HepG2 (cell line): Measurements from ENCODE around the gene GTPBP6. TPM values are rescaled to one million over a fixed set of nuclear protein-coding genes. Genes with fewer than 3 reads are reported as not detected.

Experiments used
- EED ChIP-seq: sonication (generic); formaldehyde crosslinking; IDR thresholded peaks from 2 replicates; pipeline ENCODE4 v1.5.0; 2020; ENCODE audit warnings: mild to moderate bottlenecking, missing genetic modification reagents
- ERF ChIP-seq: IDR thresholded peaks from 2 replicates; pipeline ENCODE4 v1.6.1; 2018; ENCODE audit warnings: missing biosample characterization, missing genetic modification reagents
- ETS1 ChIP-seq: sonication (generic); formaldehyde crosslinking; IDR thresholded peaks from 2 replicates; pipeline ENCODE4 v1.4.0; 2020; ENCODE audit warnings: missing genetic modification reagents
- FOXJ3 ChIP-seq: sonication (generic); formaldehyde crosslinking; IDR thresholded peaks from 2 replicates; pipeline ENCODE4 v1.4.0; 2020; ENCODE audit warnings: missing genetic modification reagents, mild to moderate bottlenecking, borderline replicate concordance
- HNRNPK ChIP-seq: fragments of 200-400 bp; formaldehyde crosslinking; IDR thresholded peaks from 2 replicates; pipeline ENCODE4 v1.6.1; 2018; ENCODE audit warnings: low read length, low read depth, moderate library complexity, mild to moderate bottlenecking; ENCODE audit not compliant: poor library complexity, severe bottlenecking
- KAT7 ChIP-seq: IDR thresholded peaks from 2 replicates; pipeline ENCODE4 v1.6.1; 2018; ENCODE audit warnings: borderline replicate concordance, missing compliant biosample characterization
- KDM5B ChIP-seq: sonication (generic); formaldehyde crosslinking; IDR thresholded peaks from 2 replicates; pipeline ENCODE4 v1.4.0; 2020; ENCODE audit warnings: missing genetic modification reagents, mild to moderate bottlenecking, borderline replicate concordance
- KLF16 ChIP-seq, 2 experiments: sonication (generic) in 1 of 2; formaldehyde crosslinking in 1 of 2; IDR thresholded peaks; 2 replicates each; pipeline versions ENCODE4 v1.6.1 to v1.8.0; 2016 to 2023; ENCODE audit warnings: missing genetic modification reagents in 2 of 2, missing compliant biosample characterization in 1 of 2
- MED1 ChIP-seq: sonication (generic); formaldehyde crosslinking; IDR thresholded peaks from 2 replicates; pipeline ENCODE4 v1.4.0; 2020; ENCODE audit warnings: missing genetic modification reagents
- PRMT3 ChIP-seq: sonication (generic); formaldehyde crosslinking; IDR thresholded peaks from 2 replicates; pipeline ENCODE4 v1.8.1; 2022; ENCODE audit warnings: low read depth, mild to moderate bottlenecking, moderate library complexity, missing genetic modification reagents, borderline replicate concordance
- SAFB2 ChIP-seq: sonication (generic); formaldehyde crosslinking; IDR thresholded peaks from 2 replicates; pipeline ENCODE4 v1.5.1; 2020; ENCODE audit warnings: missing genetic modification reagents, low read depth, mild to moderate bottlenecking, borderline replicate concordance
- SMC3 ChIP-seq: IDR thresholded peaks from 2 replicates; pipeline ENCODE4 v1.6.1; 2011; ENCODE audit warnings: low read length, improper control_type of control experiment
- SPEN ChIP-seq: sonication (generic); formaldehyde crosslinking; IDR thresholded peaks from 2 replicates; pipeline ENCODE4 v1.5.1; 2020; ENCODE audit warnings: low read depth, mild to moderate bottlenecking, missing genetic modification reagents
- STAT5B ChIP-seq: sonication (generic); formaldehyde crosslinking; IDR thresholded peaks from 2 replicates; pipeline ENCODE4 v1.4.0; 2020; ENCODE audit warnings: missing genetic modification reagents
- TEAD2 ChIP-seq: sonication (generic); formaldehyde crosslinking; IDR thresholded peaks from 2 replicates; pipeline ENCODE4 v1.9.0; 2021; ENCODE audit warnings: missing genetic modification reagents
- TGIF2 ChIP-seq: IDR thresholded peaks from 2 replicates; pipeline ENCODE4 v1.6.1; 2016; ENCODE audit warnings: control low read depth, missing compliant biosample characterization
- ZBTB43 ChIP-seq: sonication (generic); formaldehyde crosslinking; conservative IDR thresholded peaks from 2 replicates; pipeline ENCODE4 v1.4.0; 2020; ENCODE audit warnings: missing genetic modification reagents
- ZFP82 ChIP-seq: sonication (generic); formaldehyde crosslinking; IDR thresholded peaks from 2 replicates; pipeline ENCODE4 v1.5.1; 2020; ENCODE audit warnings: mild to moderate bottlenecking, missing genetic modification reagents, borderline replicate concordance
- ZNF121 ChIP-seq: sonication (generic); formaldehyde crosslinking; IDR thresholded peaks from 2 replicates; pipeline ENCODE4 v1.5.0; 2020; ENCODE audit warnings: mild to moderate bottlenecking, missing genetic modification reagents
- ZNF33B ChIP-seq: sonication (generic); formaldehyde crosslinking; IDR thresholded peaks from 2 replicates; pipeline ENCODE4 v1.5.1; 2020; ENCODE audit warnings: mild to moderate bottlenecking, missing genetic modification reagents
- ZNF530 ChIP-seq: sonication (generic); formaldehyde crosslinking; IDR thresholded peaks from 2 replicates; pipeline ENCODE4 v1.5.0; 2020; ENCODE audit warnings: low read depth, mild to moderate bottlenecking, missing genetic modification reagents
- ZNF546 ChIP-seq: sonication (generic); formaldehyde crosslinking; conservative IDR thresholded peaks from 2 replicates; pipeline ENCODE4 v1.8.1; 2023; ENCODE audit warnings: mild to moderate bottlenecking, missing genetic modification reagents
- ZNF839 ChIP-seq: sonication (generic); formaldehyde crosslinking; IDR thresholded peaks from 2 replicates; pipeline ENCODE4 v1.4.0; 2020; ENCODE audit warnings: missing genetic modification reagents, mild to moderate bottlenecking, borderline replicate concordance
- ZSCAN25 ChIP-seq: sonication (generic); formaldehyde crosslinking; IDR thresholded peaks from 2 replicates; pipeline ENCODE4 v1.8.0; 2022; ENCODE audit warnings: mild to moderate bottlenecking, missing genetic modification reagents
- polyA plus RNA-seq, 8 experiments: library from polyadenylated mRNA; depleted of rRNA in 3 of 8; stranded (reverse) in 7 of 8; unstranded in 1 of 8; fragments of >200 nt; fragmentation: Illumina TruSeq in 4 of 8; extraction: Trizol in 4 of 8; gene quantifications; 2 replicates each; pipeline versions ENCODE4 v1.2.1 to v1.2.3, GENCODE V29; 2011 to 2016; ENCODE audit warnings: low read depth in 4 of 8, missing spikeins in 1 of 8, mixed read lengths in 1 of 8; ENCODE audit not compliant: insufficient read depth in 1 of 8
- total RNA-seq, 5 experiments: library from RNA; depleted of rRNA; stranded (reverse); fragments of >200 nt; fragmentation: Illumina TruSeq; extraction: Trizol; gene quantifications; 2 replicates each; pipeline ENCODE4 v1.2.3, GENCODE V29; 2016; ENCODE audit warnings: low read depth in 1 of 5
- TF ChIP-seq, protein P1 (sequence below): sonication (generic); formaldehyde crosslinking; IDR thresholded peaks from 2 replicates; pipeline ENCODE4 v1.9.0; 2022; ENCODE audit warnings: missing genetic modification reagents, mild to moderate bottlenecking, borderline replicate concordance
- TF ChIP-seq, protein P2 (sequence below): sonication (generic); formaldehyde crosslinking; IDR thresholded peaks from 2 replicates; pipeline ENCODE4 v1.4.0; 2020; ENCODE audit warnings: mild to moderate bottlenecking, missing genetic modification reagents

GTPBP6 gene
- total and polyA plus RNA-seq, 2 of the 13 experiments (the other 11 are each of a cell fraction or from before 2014, with no cell fraction given), result 20.2 to 39.6 TPM

GRCh38 chrX:276581-277201 lies 41.9 kb downstream of the GTPBP6 start (continued):
- TF ChIP-seq, protein P1, sequence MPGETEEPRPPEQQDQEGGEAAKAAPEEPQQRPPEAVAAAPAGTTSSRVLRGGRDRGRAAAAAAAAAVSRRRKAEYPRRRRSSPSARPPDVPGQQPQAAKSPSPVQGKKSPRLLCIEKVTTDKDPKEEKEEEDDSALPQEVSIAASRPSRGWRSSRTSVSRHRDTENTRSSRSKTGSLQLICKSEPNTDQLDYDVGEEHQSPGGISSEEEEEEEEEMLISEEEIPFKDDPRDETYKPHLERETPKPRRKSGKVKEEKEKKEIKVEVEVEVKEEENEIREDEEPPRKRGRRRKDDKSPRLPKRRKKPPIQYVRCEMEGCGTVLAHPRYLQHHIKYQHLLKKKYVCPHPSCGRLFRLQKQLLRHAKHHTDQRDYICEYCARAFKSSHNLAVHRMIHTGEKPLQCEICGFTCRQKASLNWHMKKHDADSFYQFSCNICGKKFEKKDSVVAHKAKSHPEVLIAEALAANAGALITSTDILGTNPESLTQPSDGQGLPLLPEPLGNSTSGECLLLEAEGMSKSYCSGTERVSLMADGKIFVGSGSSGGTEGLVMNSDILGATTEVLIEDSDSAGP (CRISPR knock-in tag), result peak; percentile 40; the same call in 1 of the 2 replicates
- TF ChIP-seq KLF16 (CRISPR knock-in tag; IDR thresholded peaks at IDR 0.05) (no peak), ZNF33B (CRISPR knock-in tag) (no peak), PRMT3 (CRISPR knock-in tag) (no peak), ZFP82 (peak; percentile 97), ZNF546 (CRISPR knock-in tag) (no peak), SMC3 (no peak), ZNF839 (CRISPR knock-in tag) (no peak), ZBTB43 (CRISPR knock-in tag) (no peak), TEAD2 (CRISPR knock-in tag) (no peak), HNRNPK (peak; percentile 29), ERF (CRISPR knock-in tag) (no peak), ETS1 (no peak), ZSCAN25 (CRISPR knock-in tag) (no peak), EED (CRISPR knock-in tag) (0 out of 2 replicates have a peak, but pooled peaks have one; percentile 64), FOXJ3 (CRISPR knock-in tag) (no peak), ZNF121 (0 out of 2 replicates have a peak, but pooled peaks have one; percentile 10), SAFB2 (CRISPR knock-in tag) (no peak), KAT7 (CRISPR knock-in tag) (no peak), KDM5B (CRISPR knock-in tag) (0 out of 2 replicates have a peak, but pooled peaks have one; percentile 14), ZNF530 (CRISPR knock-in tag) (no peak), TGIF2 (CRISPR knock-in tag) (no peak), STAT5B (CRISPR knock-in tag) (no peak), SPEN (CRISPR knock-in tag) (no peak), MED1 (CRISPR knock-in tag) (no peak; the same call in 1 of the 2 replicates)
- TF ChIP-seq, protein P2, sequence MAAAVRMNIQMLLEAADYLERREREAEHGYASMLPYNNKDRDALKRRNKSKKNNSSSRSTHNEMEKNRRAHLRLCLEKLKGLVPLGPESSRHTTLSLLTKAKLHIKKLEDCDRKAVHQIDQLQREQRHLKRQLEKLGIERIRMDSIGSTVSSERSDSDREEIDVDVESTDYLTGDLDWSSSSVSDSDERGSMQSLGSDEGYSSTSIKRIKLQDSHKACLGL (CRISPR knock-in tag), result no peak
